Inflammatory macrophage treated with lipopolysaccharide for 4 hours (primary cell): ENCODE data around the gene MYLK2.
"Not testable (repeated sequence)": the region's sequence is repeated elsewhere in the genome, so short reads cannot be mapped to it uniquely, and the experiment has no call there.

Experiments
- DNase-seq: peaks from one replicate; pipeline ENCODE4 v3.0.0-alpha.2; 2020

The MYLK2 gene

GRCh38 chr20:31816221-31816620 is 2.9 kb upstream of the MYLK2 start:
- no peak for DNase-seq

- DNase-seq: no peak
Observed at GRCh38 chr20:31817461-31817860, 1.7 kb upstream of the MYLK2 start.

- no peak for DNase-seq
Observed at GRCh38 chr20:31818376-31818908, 714 bp upstream of the MYLK2 start.

GRCh38 chr20:31820228-31820627 is 1.1 kb downstream of the MYLK2 start:
- DNase-seq: no peak

GRCh38 chr20:31821427-31821826 is 2.3 kb downstream of the MYLK2 start:
- DNase-seq: no peak

- peak; percentile 41 for DNase-seq
Observed at GRCh38 chr20:31822421-31823330, 3.5 kb downstream of the MYLK2 start.

- no peak for DNase-seq
Observed at GRCh38 chr20:31823360-31824124, 4.4 kb downstream of the MYLK2 start.

GRCh38 chr20:31824125-31824485 is 4.9 kb downstream of the MYLK2 start:
- no peak for DNase-seq

- no peak for DNase-seq
Observed at GRCh38 chr20:31824554-31825313, 5.6 kb downstream of the MYLK2 start.

- DNase-seq: no peak
Observed at GRCh38 chr20:31826074-31826473, 6.9 kb downstream of the MYLK2 start.

GRCh38 chr20:31827059-31827458 is 7.9 kb downstream of the MYLK2 start:
- DNase-seq: no peak

GRCh38 chr20:31828016-31828415 is 8.9 kb downstream of the MYLK2 start:
- DNase-seq: not testable (repeated sequence)

GRCh38 chr20:31829731-31830130 is 10.6 kb downstream of the MYLK2 start:
- DNase-seq: no peak

- DNase-seq: no peak
Observed at GRCh38 chr20:31830406-31830981, 11.3 kb downstream of the MYLK2 start.

GRCh38 chr20:31831211-31831610 is 12.1 kb downstream of the MYLK2 start:
- no peak for DNase-seq

- DNase-seq: no peak
Observed at GRCh38 chr20:31831771-31832306, 12.7 kb downstream of the MYLK2 start.

- peak; percentile 52 for DNase-seq
Observed at GRCh38 chr20:31833130-31833930, 14.2 kb downstream of the MYLK2 start.

- no peak for DNase-seq
Observed at GRCh38 chr20:31833931-31834521, 14.9 kb downstream of the MYLK2 start.

- no peak for DNase-seq
Observed at GRCh38 chr20:31835554-31835953, 16.4 kb downstream of the MYLK2 start.

- DNase-seq: peak; percentile 69
Observed at GRCh38 chr20:31835977-31836852, 17.1 kb downstream of the MYLK2 start.
